ENCODE results near the gene FOXO6.

Gene FOXO6

DNA sequence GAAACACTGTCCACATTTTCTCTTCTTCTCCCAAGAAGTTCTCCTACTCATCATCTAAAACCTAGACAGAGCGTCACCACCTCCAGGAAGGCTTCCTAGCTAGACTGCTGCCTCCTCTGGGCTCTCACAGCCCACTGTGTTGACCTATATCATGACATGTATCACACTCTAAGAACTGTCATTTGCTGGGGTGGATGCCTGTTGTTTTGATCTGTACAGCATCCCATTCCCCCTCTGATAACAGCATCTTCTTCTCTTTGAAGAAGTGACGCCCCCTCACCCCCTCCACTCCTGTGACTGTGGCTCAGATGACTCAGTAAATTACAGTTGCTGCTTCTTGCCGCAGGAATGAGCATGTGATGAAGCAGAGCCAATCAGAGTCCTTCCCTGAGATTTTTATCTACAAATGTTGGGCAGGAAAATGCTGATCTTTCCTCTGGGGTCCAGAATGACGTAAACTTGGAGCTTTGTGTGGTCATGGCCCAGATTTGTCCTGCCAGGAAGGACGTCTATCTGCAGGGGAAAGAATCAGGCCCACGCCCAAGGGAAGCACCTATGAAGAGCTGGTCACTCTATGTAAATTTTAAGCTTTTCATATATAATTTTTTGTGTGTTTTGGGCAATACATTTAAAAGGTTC, 28.0 kb upstream of the FOXO6 start:
- H2AFZ ChIP-seq: no peak overlapping the region
- TF ChIP-seq, protein P1, sequence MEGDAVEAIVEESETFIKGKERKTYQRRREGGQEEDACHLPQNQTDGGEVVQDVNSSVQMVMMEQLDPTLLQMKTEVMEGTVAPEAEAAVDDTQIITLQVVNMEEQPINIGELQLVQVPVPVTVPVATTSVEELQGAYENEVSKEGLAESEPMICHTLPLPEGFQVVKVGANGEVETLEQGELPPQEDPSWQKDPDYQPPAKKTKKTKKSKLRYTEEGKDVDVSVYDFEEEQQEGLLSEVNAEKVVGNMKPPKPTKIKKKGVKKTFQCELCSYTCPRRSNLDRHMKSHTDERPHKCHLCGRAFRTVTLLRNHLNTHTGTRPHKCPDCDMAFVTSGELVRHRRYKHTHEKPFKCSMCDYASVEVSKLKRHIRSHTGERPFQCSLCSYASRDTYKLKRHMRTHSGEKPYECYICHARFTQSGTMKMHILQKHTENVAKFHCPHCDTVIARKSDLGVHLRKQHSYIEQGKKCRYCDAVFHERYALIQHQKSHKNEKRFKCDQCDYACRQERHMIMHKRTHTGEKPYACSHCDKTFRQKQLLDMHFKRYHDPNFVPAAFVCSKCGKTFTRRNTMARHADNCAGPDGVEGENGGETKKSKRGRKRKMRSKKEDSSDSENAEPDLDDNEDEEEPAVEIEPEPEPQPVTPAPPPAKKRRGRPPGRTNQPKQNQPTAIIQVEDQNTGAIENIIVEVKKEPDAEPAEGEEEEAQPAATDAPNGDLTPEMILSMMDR (IDR thresholded peaks at IDR 0.05): no peak
- no peaks in the 10 kb centered on the region for H3K27me3 ChIP-seq (ENCODE audit: control insufficient read depth, insufficient read depth, low read length)
- H3K4me3 ChIP-seq (ENCODE audit: low read depth, low read length): no peak overlapping the region
- no peak overlapping the region for H3K9ac ChIP-seq
- H3K79me2 ChIP-seq: no peaks in the 10 kb centered on the region
- no peaks in the 10 kb centered on the region for H3K4me1 ChIP-seq
- no peak overlapping the region for H3K4me2 ChIP-seq (ENCODE audit: low read length)
- H3K36me3 ChIP-seq (ENCODE audit: control insufficient read depth, insufficient read depth, low read length): no peaks in the 10 kb centered on the region
- H3K9me3 ChIP-seq (ENCODE audit: control insufficient read depth, low read length): no peaks in the 10 kb centered on the region
- H3K27ac ChIP-seq: no peak overlapping the region

DNA sequence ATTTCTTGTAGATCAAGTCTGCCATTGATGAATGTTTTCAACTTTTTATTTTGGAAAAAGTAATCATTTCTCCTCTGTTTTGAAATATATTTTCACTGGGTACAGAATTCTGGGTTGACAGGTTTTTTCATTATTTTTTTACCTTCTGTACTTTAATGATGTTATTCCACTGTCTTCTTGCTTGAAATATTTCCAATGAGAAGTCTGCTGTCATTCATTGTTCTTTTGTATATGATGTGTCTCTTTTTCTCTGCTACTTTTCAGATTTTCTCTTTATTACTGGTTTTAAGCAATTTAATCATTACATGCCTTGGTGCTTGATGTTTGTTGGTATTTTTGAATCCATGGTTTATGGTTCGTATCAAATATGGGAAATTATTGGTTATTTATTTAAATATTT, 22.4 kb upstream of the FOXO6 start:
- TF ChIP-seq, protein P1 (IDR thresholded peaks at IDR 0.05): no peak
- H3K4me3 ChIP-seq (ENCODE audit: low read depth, low read length): no peak overlapping the region
- no peaks in the 10 kb centered on the region for H3K9me3 ChIP-seq (ENCODE audit: control insufficient read depth, low read length)
- no peaks in the 10 kb centered on the region for H3K27me3 ChIP-seq (ENCODE audit: control insufficient read depth, insufficient read depth, low read length)
- H3K9ac ChIP-seq: no peak overlapping the region
- no peaks in the 10 kb centered on the region for H3K36me3 ChIP-seq (ENCODE audit: control insufficient read depth, insufficient read depth, low read length)
- H2AFZ ChIP-seq: no peak overlapping the region
- no peak overlapping the region for H3K4me2 ChIP-seq (ENCODE audit: low read length)
- no peak overlapping the region for H3K27ac ChIP-seq
- H3K79me2 ChIP-seq: no peaks in the 10 kb centered on the region
- H3K4me1 ChIP-seq: no peaks in the 10 kb centered on the region

DNA sequence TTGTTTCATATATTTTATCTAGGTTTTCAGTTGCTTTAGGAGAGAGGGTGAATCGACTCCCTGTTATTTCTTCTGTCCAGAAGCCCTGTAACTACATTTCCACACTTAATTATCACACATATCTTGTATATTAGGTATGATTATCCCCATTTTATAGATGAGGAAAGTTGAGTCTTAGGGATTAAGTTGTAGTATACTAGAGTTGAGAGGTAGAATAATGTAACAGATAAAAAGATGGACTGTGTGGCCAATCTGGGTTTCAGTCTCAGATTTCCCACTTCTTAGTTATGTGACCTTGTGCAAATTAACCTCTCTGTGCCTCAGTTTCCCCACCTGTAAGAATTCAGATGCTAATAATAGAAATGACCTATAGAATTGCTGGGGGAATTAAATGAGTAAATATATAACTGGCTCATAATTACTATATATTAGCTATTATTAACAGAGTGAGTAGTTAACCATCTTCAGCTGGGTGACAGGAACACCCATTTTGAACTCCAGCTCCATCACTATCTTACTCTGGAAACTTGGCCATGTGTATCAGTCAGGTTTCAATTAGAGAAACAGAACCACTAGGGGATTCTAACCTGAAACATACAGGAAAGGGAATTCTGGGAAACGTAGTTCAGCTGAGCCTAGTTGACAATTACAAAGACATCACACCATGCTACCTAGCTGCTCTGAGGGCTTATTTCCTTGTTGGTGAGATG, 20.4 kb upstream of the FOXO6 start:
- no peak overlapping the region for H3K4me2 ChIP-seq (ENCODE audit: low read length)
- H3K4me3 ChIP-seq (ENCODE audit: low read depth, low read length): no peak overlapping the region
- H3K9me3 ChIP-seq (ENCODE audit: control insufficient read depth, low read length): no peaks in the 10 kb centered on the region
- no peak overlapping the region for H3K27ac ChIP-seq
- TF ChIP-seq, protein P1 (IDR thresholded peaks at IDR 0.05): no peak
- no peaks in the 10 kb centered on the region for H3K36me3 ChIP-seq (ENCODE audit: control insufficient read depth, insufficient read depth, low read length)
- H3K79me2 ChIP-seq: no peaks in the 10 kb centered on the region
- no peaks in the 10 kb centered on the region for H3K4me1 ChIP-seq
- no peak overlapping the region for H3K9ac ChIP-seq
- no peaks in the 10 kb centered on the region for H3K27me3 ChIP-seq (ENCODE audit: control insufficient read depth, insufficient read depth, low read length)
- H2AFZ ChIP-seq: no peak overlapping the region

DNA sequence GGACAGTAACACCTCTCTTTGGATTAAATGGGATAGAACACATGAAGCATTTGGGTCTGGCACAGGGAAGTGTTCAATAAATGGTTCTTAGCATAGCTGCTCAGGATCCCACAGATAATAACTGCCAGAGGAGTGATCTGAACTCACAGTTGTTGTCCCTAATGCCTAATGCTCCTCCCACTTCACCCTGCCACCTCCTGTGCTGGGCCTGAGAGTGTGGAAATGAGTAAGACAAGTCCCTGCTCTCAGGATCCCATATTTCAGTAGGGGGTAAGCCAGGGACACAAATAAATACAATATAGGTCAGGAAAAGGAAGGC, 19.9 kb upstream of the FOXO6 start:
- Histone ChIP-seq H3K4me1 (no peaks in the 10 kb centered on the region), H3K27ac (no peak overlapping the region), H3K27me3 (ENCODE audit: control insufficient read depth, insufficient read depth, low read length) (no peaks in the 10 kb centered on the region), H3K36me3 (ENCODE audit: control insufficient read depth, insufficient read depth, low read length) (no peaks in the 10 kb centered on the region), H3K9ac (no peak overlapping the region), H3K79me2 (no peaks in the 10 kb centered on the region), H2AFZ (no peak overlapping the region), H3K4me2 (ENCODE audit: low read length) (no peak overlapping the region), H3K4me3 (ENCODE audit: low read depth, low read length) (no peak overlapping the region), H3K9me3 (ENCODE audit: control insufficient read depth, low read length) (no peaks in the 10 kb centered on the region)
- TF ChIP-seq, protein P1 (IDR thresholded peaks at IDR 0.05): no peak
